A549 (cell line): ENCODE data around the gene HHATL. TPM values are rescaled to one million over a fixed set of nuclear protein-coding genes. Genes with fewer than 3 reads are reported as not detected.

Experiments
- ATAC-seq, 2 experiments: fragments of 200-7000 bp in 1 of 2; fragments of >200 bp in 1 of 2; cut with Nextera tagmentation in 1 of 2; cut with Tn5 transposase in 1 of 2; 3 replicates each; pipeline versions ENCODE4 v1.8.0 to v1.9.1; 2018 to 2020; ENCODE audit warnings: mild to moderate bottlenecking in 1 of 2, moderate library complexity in 1 of 2
- CTCF ChIA-PET: fragments of 300-600 bp; sonication (Branson Sonifier 250); formaldehyde crosslinking; extraction: SDS; loops from one replicate; lab custom pipeline; 2021; ENCODE audit warnings: antibody characterized with exemption, inconsistent platforms; lab: Yijun Ruan, JAX
- POLR2A ChIA-PET: fragments of 350-600 bp; formaldehyde crosslinking; extraction: SDS; loops from one replicate; lab custom pipeline; 2021; ENCODE audit warnings: antibody characterized with exemption, inconsistent platforms; lab: Yijun Ruan, JAX
- DNase-seq, 2 experiments: peaks; one replicate each; pipeline versions ENCODE4 v3.0.0 to v3.0.0-alpha.2; 2011 to 2016; ENCODE audit warnings: low read depth in 1 of 2, low spot score in 1 of 2
- FAIRE-seq: peaks from 2 replicates; lab custom pipeline; 2011; peaks lifted over from hg19 to GRCh38; lab: Jason Lieb, UNC
- H3K27ac ChIP-seq, 2 experiments: fragments of >200 bp; sonication (Bioruptor Twin); formaldehyde crosslinking; 3 replicates each; pipeline ENCODE4 v1.5.1; 2016 to 2017
- H3K4me1 ChIP-seq: fragments of >200 bp; sonication (Bioruptor Twin); formaldehyde crosslinking; 3 replicates; pipeline ENCODE4 v1.6.1; 2016
- H3K4me2 ChIP-seq: fragments of >200 bp; sonication (Bioruptor Twin); formaldehyde crosslinking; 3 replicates; pipeline ENCODE4 v1.6.1; 2016
- H3K4me3 ChIP-seq: fragments of >200 bp; sonication (Bioruptor Twin); formaldehyde crosslinking; 3 replicates; pipeline ENCODE4 v1.5.1; 2016
- H3K9me3 ChIP-seq: fragments of >200 bp; sonication (Bioruptor Twin); formaldehyde crosslinking; 3 replicates; pipeline ENCODE4 v1.6.1; 2016
- CBX8 ChIP-seq: fragments of 200-600 bp; sonication (generic); IDR thresholded peaks from 2 replicates; pipeline ENCODE4 v1.6.1; 2016
- CEBPB ChIP-seq, 2 experiments: fragments of >200 bp in 1 of 2; sonication (Bioruptor Twin) in 1 of 2; formaldehyde crosslinking in 1 of 2; IDR thresholded peaks; 2 replicates each; pipeline ENCODE4 v1.6.1; 2012 to 2016
- EHF ChIP-seq: fragments of 250-450 bp; sonication (Bioruptor Pico); IDR thresholded peaks from 2 replicates; pipeline ENCODE4 v1.5.0; 2020; ENCODE audit warnings: mild to moderate bottlenecking
- EP300 ChIP-seq, 2 experiments: fragments of >200 bp; sonication (Bioruptor Twin); formaldehyde crosslinking; IDR thresholded peaks; 2 replicates in 1 of 2; 3 replicates in 1 of 2; pipeline ENCODE4 v1.6.1; 2016 to 2017
- ESRRA ChIP-seq: fragments of 150-350 bp; IDR thresholded peaks from 2 replicates; pipeline ENCODE4 v1.6.1; 2014; ENCODE audit warnings: mild to moderate bottlenecking, low read length, borderline replicate concordance
- FOSB ChIP-seq: fragments of 250-450 bp; sonication (Bioruptor Pico); IDR thresholded peaks from 2 replicates; pipeline ENCODE4 v1.5.0; 2020; ENCODE audit warnings: mild to moderate bottlenecking, moderate library complexity
- HDAC2 ChIP-seq: fragments of 200-600 bp; sonication (generic); IDR thresholded peaks from 2 replicates; pipeline ENCODE4 v1.6.1; 2016
- HOXA7 ChIP-seq: fragments of 250-450 bp; sonication (Bioruptor Pico); IDR thresholded peaks from 2 replicates; pipeline ENCODE4 v1.5.0; 2020; ENCODE audit warnings: mild to moderate bottlenecking, moderate library complexity
- HOXB13 ChIP-seq: fragments of 250-450 bp; sonication (Bioruptor Pico); IDR thresholded peaks from 2 replicates; pipeline ENCODE4 v1.5.0; 2020; ENCODE audit warnings: low read depth, mild to moderate bottlenecking, moderate library complexity
- JUN ChIP-seq, 2 experiments: fragments of >200 bp; sonication (Bioruptor Twin); formaldehyde crosslinking; IDR thresholded peaks; 2 replicates in 1 of 2; 3 replicates in 1 of 2; pipeline ENCODE4 v1.6.1; 2016 to 2017
- JUNB ChIP-seq: fragments of >200 bp; sonication (Bioruptor Twin); formaldehyde crosslinking; IDR thresholded peaks from 2 replicates; pipeline ENCODE4 v1.6.1; 2016
- MYC ChIP-seq: IDR thresholded peaks from 2 replicates; pipeline ENCODE4 v1.6.1; 2012; ENCODE audit warnings: mild to moderate bottlenecking, inconsistent platforms, low read length, improper control_type of control experiment, borderline replicate concordance
- PHF8 ChIP-seq: fragments of 200-600 bp; sonication (generic); IDR thresholded peaks from 2 replicates; pipeline ENCODE4 v1.6.1; 2016; ENCODE audit warnings: low read depth, mild to moderate bottlenecking, antibody characterized with exemption, moderate library complexity, borderline replicate concordance
- POLR2AphosphoS2 ChIP-seq: conservative IDR thresholded peaks from 2 replicates; pipeline ENCODE4 v1.6.1; 2012; ENCODE audit warnings: low read length, improper control_type of control experiment, inconsistent platforms
- TP53 ChIP-seq: fragments of 250-450 bp; sonication (Bioruptor Pico); IDR thresholded peaks from 2 replicates; pipeline ENCODE4 v1.5.0; 2021; ENCODE audit warnings: mild to moderate bottlenecking, moderate library complexity
- ZC3H11A ChIP-seq: fragments of 450-650 bp; IDR thresholded peaks from 2 replicates; pipeline ENCODE4 v1.6.1; 2014; ENCODE audit warnings: antibody characterized with exemption, mild to moderate bottlenecking
- ZSCAN20 ChIP-seq: fragments of 250-450 bp; sonication (Bioruptor Pico); IDR thresholded peaks from 2 replicates; pipeline ENCODE4 v1.8.0; 2022; ENCODE audit warnings: mild to moderate bottlenecking, moderate library complexity
- WGBS: methylation state at CpG from one replicate; pipeline ENCODE4 v1.1.6; 2017; ENCODE audit errors: missing lambda C conversion rate; 5-methylcytosine and 5-hydroxymethylcytosine counted together
- polyA plus RNA-seq, 4 experiments: library from polyadenylated mRNA; depleted of rRNA in 3 of 4; stranded (reverse); fragments of >200 nt; fragmentation: RNase III in 1 of 4; extraction: RNeasy Plus Mini Kit Qiagen cat#74134 plus additional on column Dnase treatment in 1 of 4; gene quantifications; 2 replicates in 3 of 4; 3 replicates in 1 of 4; pipeline ENCODE4 v1.2.3, GENCODE V29; 2011 to 2017
- TF ChIP-seq, protein P1 (sequence below): fragments of >200 bp; sonication (Bioruptor Twin); formaldehyde crosslinking; IDR thresholded peaks from 3 replicates; pipeline ENCODE4 v1.6.1; 2016
- TF ChIP-seq, protein P2 (sequence below): fragments of 250-450 bp; sonication (Bioruptor Pico); IDR thresholded peaks from 2 replicates; pipeline ENCODE4 v1.5.0; 2020; ENCODE audit warnings: low read depth, mild to moderate bottlenecking, moderate library complexity
- TF ChIP-seq, protein P3 (sequence below): fragments of >200 bp; sonication (Bioruptor Twin); formaldehyde crosslinking; IDR thresholded peaks from 2 replicates; pipeline ENCODE4 v1.6.1; 2016
- TF ChIP-seq, protein P4 (sequence below): IDR thresholded peaks from 2 replicates; pipeline ENCODE4 v1.6.1; 2012; ENCODE audit warnings: low read depth, borderline replicate concordance
- TF ChIP-seq, protein P5 (sequence below): fragments of >200 bp; sonication (Bioruptor Twin); formaldehyde crosslinking; IDR thresholded peaks from 3 replicates; pipeline ENCODE4 v1.5.1; 2016
- TF ChIP-seq, protein P6 (sequence below): fragments of 450-650 bp; IDR thresholded peaks from 2 replicates; pipeline ENCODE4 v1.6.1; 2014; ENCODE audit warnings: antibody characterized with exemption

Gene HHATL
- polyA plus RNA-seq, 2 of the 4 experiments (the other 2 are of a cell fraction), result not detected

DNA sequence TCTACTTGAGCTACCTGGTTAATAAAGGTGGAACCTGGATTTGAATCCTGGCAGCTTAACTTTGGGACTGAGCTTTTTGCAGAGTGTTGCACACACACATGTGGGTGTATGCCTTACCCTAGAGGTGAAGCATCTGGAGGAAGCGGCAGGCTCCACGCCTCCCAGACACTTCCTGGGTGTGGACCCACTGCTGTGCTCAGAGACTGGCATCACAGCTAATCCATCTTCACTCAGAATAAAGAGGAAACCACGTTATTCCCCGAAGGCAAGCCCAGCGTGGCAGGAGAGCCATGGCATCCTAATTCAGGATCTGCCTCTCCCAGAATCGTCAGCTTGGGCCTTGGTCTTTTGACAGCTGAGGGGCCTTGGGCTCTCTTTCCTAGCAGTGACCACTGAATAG lies 45.0 kb upstream of the HHATL start:
- Histone ChIP-seq H3K27ac (no peak overlapping the region), H3K9me3 (no peaks in the 10 kb centered on the region), H3K4me3 (no peak overlapping the region), H3K4me1 (no peaks in the 10 kb centered on the region), H3K4me2 (no peak overlapping the region)
- no peak for DNase-seq
- ChIA-PET POLR2A (no interaction called here), CTCF (interaction anchor here (1.4 to 7.2 kb wide), 2 partner anchors 9 to 12 kb away, joined by 3 to 44 read pairs; no protein-coding TSS in a partner anchor)
- ATAC-seq, result no peak
- FAIRE-seq, result no peak
- TF ChIP-seq JUN (IDR thresholded peaks at IDR 0.05) (no peak), HOXB13 (no peak), CBX8 (no peak), EP300 (IDR thresholded peaks at IDR 0.05) (no peak), HOXA7 (CRISPR knock-in tag) (no peak)
- TF ChIP-seq, protein P1, sequence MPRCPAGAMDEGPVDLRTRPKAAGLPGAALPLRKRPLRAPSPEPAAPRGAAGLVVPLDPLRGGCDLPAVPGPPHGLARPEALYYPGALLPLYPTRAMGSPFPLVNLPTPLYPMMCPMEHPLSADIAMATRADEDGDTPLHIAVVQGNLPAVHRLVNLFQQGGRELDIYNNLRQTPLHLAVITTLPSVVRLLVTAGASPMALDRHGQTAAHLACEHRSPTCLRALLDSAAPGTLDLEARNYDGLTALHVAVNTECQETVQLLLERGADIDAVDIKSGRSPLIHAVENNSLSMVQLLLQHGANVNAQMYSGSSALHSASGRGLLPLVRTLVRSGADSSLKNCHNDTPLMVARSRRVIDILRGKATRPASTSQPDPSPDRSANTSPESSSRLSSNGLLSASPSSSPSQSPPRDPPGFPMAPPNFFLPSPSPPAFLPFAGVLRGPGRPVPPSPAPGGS, result no peak
- WGBS, result 52% methylated on average over 6 of the region's 6 CpGs

DNA sequence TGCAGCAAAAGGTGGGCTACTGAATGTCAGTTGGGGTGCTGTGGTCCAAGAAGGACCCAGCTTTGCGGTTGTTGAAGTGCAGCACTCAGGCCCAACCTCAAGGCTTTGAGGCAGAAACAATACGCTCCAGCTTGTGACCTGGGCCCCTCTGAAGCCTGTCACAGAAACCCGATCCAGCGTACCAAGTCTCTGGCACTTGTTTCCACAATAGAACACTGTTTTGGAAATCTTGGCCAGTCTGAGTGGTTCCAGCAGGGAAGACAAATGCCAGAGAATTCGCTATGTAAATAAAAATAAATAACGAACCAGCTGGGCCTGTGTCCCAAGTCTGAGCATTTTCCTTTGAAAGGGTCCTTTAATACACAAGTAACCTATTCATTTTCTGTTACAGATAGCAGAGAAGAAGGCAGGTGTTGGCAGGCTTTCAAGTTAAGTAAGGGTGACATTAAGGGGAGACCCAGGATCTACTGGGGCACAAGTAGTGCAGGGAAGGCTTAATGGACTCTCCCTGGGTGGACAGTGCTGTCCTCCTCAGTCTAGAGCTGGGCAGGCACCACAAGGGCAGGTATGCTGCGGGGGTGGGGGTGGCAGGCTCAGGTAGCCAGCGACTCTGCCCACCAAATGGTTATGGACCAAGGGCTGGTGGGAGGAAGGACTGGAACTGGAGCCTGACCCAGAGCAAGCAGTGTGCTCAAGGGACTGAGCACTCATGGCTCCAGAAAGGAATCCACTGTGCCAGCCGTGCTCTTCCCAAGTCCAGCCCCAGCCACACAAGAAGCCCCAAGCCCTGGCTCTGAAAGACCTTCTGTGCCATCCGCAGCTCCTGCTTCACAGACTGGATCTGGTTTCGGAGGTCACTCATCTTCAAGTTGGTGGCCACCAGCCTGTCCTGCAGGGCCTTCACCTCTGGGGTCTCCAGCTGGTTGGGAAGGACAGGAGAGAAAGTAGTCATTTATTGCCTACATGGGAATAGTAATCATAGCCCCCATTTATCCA lies 44.2 kb upstream of the HHATL start:
- WGBS, result 81% methylated on average over 11 of the region's 11 CpGs
- H3K4me3 ChIP-seq, result no peak overlapping the region
- ATAC-seq (no peak), FAIRE-seq (no peak), DNase-seq (no peak)
- POLR2A ChIA-PET, result no interaction called here
- H3K9me3 ChIP-seq, result no peaks in the 10 kb centered on the region
- H3K4me1 ChIP-seq, result no peaks in the 10 kb centered on the region
- TF ChIP-seq, protein P2, sequence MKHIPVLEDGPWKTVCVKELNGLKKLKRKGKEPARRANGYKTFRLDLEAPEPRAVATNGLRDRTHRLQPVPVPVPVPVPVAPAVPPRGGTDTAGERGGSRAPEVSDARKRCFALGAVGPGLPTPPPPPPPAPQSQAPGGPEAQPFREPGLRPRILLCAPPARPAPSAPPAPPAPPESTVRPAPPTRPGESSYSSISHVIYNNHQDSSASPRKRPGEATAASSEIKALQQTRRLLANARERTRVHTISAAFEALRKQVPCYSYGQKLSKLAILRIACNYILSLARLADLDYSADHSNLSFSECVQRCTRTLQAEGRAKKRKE (CRISPR knock-in tag), result no peak
- TF ChIP-seq, protein P3, sequence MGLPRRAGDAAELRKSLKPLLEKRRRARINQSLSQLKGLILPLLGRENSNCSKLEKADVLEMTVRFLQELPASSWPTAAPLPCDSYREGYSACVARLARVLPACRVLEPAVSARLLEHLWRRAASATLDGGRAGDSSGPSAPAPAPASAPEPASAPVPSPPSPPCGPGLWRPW, result no peak
- TF ChIP-seq, protein P4, sequence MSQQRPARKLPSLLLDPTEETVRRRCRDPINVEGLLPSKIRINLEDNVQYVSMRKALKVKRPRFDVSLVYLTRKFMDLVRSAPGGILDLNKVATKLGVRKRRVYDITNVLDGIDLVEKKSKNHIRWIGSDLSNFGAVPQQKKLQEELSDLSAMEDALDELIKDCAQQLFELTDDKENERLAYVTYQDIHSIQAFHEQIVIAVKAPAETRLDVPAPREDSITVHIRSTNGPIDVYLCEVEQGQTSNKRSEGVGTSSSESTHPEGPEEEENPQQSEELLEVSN, result no peak
- TF ChIP-seq HDAC2, result no peak
- no peak for TF ChIP-seq ZSCAN20 (CRISPR knock-in tag)
- no peak for TF ChIP-seq POLR2AphosphoS2
- TF ChIP-seq HOXB13, result no peak
- no peak for TF ChIP-seq CEBPB (IDR thresholded peaks at IDR 0.05)
- no peak for TF ChIP-seq FOSB (CRISPR knock-in tag)
- TF ChIP-seq ESRRA, result no peak
- TF ChIP-seq, protein P5, sequence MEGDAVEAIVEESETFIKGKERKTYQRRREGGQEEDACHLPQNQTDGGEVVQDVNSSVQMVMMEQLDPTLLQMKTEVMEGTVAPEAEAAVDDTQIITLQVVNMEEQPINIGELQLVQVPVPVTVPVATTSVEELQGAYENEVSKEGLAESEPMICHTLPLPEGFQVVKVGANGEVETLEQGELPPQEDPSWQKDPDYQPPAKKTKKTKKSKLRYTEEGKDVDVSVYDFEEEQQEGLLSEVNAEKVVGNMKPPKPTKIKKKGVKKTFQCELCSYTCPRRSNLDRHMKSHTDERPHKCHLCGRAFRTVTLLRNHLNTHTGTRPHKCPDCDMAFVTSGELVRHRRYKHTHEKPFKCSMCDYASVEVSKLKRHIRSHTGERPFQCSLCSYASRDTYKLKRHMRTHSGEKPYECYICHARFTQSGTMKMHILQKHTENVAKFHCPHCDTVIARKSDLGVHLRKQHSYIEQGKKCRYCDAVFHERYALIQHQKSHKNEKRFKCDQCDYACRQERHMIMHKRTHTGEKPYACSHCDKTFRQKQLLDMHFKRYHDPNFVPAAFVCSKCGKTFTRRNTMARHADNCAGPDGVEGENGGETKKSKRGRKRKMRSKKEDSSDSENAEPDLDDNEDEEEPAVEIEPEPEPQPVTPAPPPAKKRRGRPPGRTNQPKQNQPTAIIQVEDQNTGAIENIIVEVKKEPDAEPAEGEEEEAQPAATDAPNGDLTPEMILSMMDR, result no peak
- TF ChIP-seq PHF8, result no peak
- TF ChIP-seq JUNB, result no peak
- no peak for TF ChIP-seq MYC
- TF ChIP-seq HOXA7 (CRISPR knock-in tag), result no peak
- TF ChIP-seq TP53 (CRISPR knock-in tag), result no peak
- TF ChIP-seq EHF (CRISPR knock-in tag), result no peak
- TF ChIP-seq ZC3H11A, result no peak
- TF ChIP-seq EP300 (IDR thresholded peaks at IDR 0.05), result no peak
- TF ChIP-seq, protein P6, sequence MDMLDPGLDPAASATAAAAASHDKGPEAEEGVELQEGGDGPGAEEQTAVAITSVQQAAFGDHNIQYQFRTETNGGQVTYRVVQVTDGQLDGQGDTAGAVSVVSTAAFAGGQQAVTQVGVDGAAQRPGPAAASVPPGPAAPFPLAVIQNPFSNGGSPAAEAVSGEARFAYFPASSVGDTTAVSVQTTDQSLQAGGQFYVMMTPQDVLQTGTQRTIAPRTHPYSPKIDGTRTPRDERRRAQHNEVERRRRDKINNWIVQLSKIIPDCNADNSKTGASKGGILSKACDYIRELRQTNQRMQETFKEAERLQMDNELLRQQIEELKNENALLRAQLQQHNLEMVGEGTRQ, result no peak
- no peak overlapping the region for H3K27ac ChIP-seq
- H3K4me2 ChIP-seq, result no peak overlapping the region
- CTCF ChIA-PET, result interaction anchor here (0.8 to 7.2 kb wide), 5 partner anchors 9 to 145 kb away, joined by 3 to 44 read pairs (median 3); no protein-coding TSS in a partner anchor
